NOMO-1 (cell line): Measurements from ENCODE around the gene ATG9A.
"Not testable (repeated sequence)": the region's sequence is repeated elsewhere in the genome, so short reads cannot be mapped to it uniquely, and the experiment has no call there.

Experiments
- DNase-seq, 2 experiments: peaks; one replicate each; lab custom pipeline; 2025; ENCODE audit not compliant: unreplicated experiment in 2 of 2; lab: John Stamatoyannopoulos, UW

Gene ATG9A

GRCh38 chr2:219229305-219230058 is at the start of gene ATG9A, which contains the start of gene ANKZF1:
ATG9A (minus strand) TSS chr2:219229636; CDS start chr2:219228024, 1,612 bp downstream.
ANKZF1 (plus strand) TSS chr2:219229806; CDS start chr2:219230258, 452 bp downstream.
- peak; percentile 99 for DNase-seq

- DNase-seq, result no peak
These were observed 49.3 kb upstream of the ATG9A start for GRCh38 chr2:219278655-219279150.

- peak; percentile 36 to 49 for DNase-seq
These were observed 48.5 kb upstream of the ATG9A start for GRCh38 chr2:219277703-219278654.

- DNase-seq, result no peak
These were observed 45.0 kb upstream of the ATG9A start for GRCh38 chr2:219274361-219274921.

GRCh38 chr2:219273937-219274336 is 44.5 kb upstream of the ATG9A start:
- DNase-seq, result no peak

GRCh38 chr2:219272995-219273394 is 43.6 kb upstream of the ATG9A start:
- DNase-seq, result no peak

GRCh38 chr2:219272356-219272755 is 42.9 kb upstream of the ATG9A start:
- no peak for DNase-seq

GRCh38 chr2:219271021-219271420 is 41.6 kb upstream of the ATG9A start:
- no peak for DNase-seq

GRCh38 chr2:219270055-219270372 is 40.6 kb upstream of the ATG9A start:
- DNase-seq, result no peak

- DNase-seq, result no peak
These were observed 40.1 kb upstream of the ATG9A start for GRCh38 chr2:219269362-219270054.

- DNase-seq, result no peak
These were observed 38.9 kb upstream of the ATG9A start for GRCh38 chr2:219268294-219268693.

GRCh38 chr2:219266886-219267285 is 37.5 kb upstream of the ATG9A start:
- DNase-seq, result no peak

GRCh38 chr2:219266232-219266631 is 36.8 kb upstream of the ATG9A start:
- DNase-seq, result no peak

- no peak for DNase-seq
These were observed 31.8 kb upstream of the ATG9A start for GRCh38 chr2:219261024-219261855.

- DNase-seq, result not testable (repeated sequence)
These were observed 29.5 kb upstream of the ATG9A start for GRCh38 chr2:219258942-219259341.

GRCh38 chr2:219254590-219255201 is 25.3 kb upstream of the ATG9A start:
- peak; percentile 65 to 89 for DNase-seq

- DNase-seq, result peak; percentile 64 to 75
These were observed 24.5 kb upstream of the ATG9A start, which contains the start of gene TUBA4A for GRCh38 chr2:219253753-219254589. TUBA4A (minus strand) TSS chr2:219253918; CDS start chr2:219253858, 60 bp downstream.
